ENCODE results near the gene ARHGEF26.

- TF ChIP-seq ZBTB33 (IDR thresholded peaks at IDR 0.05; ENCODE audit: extremely low read depth, insufficient replicate concordance, low read length): no peak
- TF ChIP-seq POLR2A (IDR thresholded peaks at IDR 0.05; ENCODE audit: borderline replicate concordance, extremely low read depth, insufficient read depth, insufficient read length): no peak
- no peak for TF ChIP-seq MAX (IDR thresholded peaks at IDR 0.05)
- TF ChIP-seq JUND (IDR thresholded peaks at IDR 0.05): no peak
- TF ChIP-seq CTCF (IDR thresholded peaks at IDR 0.05 in 2 of 3, conservative IDR thresholded peaks at IDR 0.05 in 1 of 3; ENCODE audit: borderline replicate concordance in 1 of 3, insufficient read depth in 1 of 3, low read depth in 2 of 3, low read length in 2 of 3): no peak
- no peak for TF ChIP-seq SP1 (IDR thresholded peaks at IDR 0.05; ENCODE audit: low read depth)
- TF ChIP-seq TCF7L2 (IDR thresholded peaks at IDR 0.05; ENCODE audit: borderline replicate concordance, extremely low read depth, insufficient read depth, insufficient read length): no peak
- no peak for TF ChIP-seq POLR2AphosphoS5 (IDR thresholded peaks at IDR 0.05; ENCODE audit: low read depth, low read length)
- TF ChIP-seq REST (IDR thresholded peaks at IDR 0.05; ENCODE audit: low read depth): no peak
- TF ChIP-seq ATF3 (IDR thresholded peaks at IDR 0.05): no peak
- TF ChIP-seq EZH2phosphoT487 (IDR thresholded peaks at IDR 0.05; ENCODE audit: borderline replicate concordance): no peak
- TF ChIP-seq EZH2 (IDR thresholded peaks at IDR 0.05): no peak
- TF ChIP-seq RAD21 (IDR thresholded peaks at IDR 0.05; ENCODE audit: low read depth): no peak
- no peak for TF ChIP-seq YY1 (IDR thresholded peaks at IDR 0.05; ENCODE audit: extremely low read depth, insufficient replicate concordance, low read depth, low read length)
Measured at GRCh38 chr3:154307363-154307762, 186.2 kb downstream of the ARHGEF26 start.

All from HCT116 (cell line).